ENCODE measurements around the gene ZNF559. TPM values are rescaled to one million over a fixed set of nuclear protein-coding genes. Genes with fewer than 3 reads are reported as not detected.

The ZNF559 gene
- total RNA-seq, 1 donor from 2014 or later = 9.9 TPM

DNA sequence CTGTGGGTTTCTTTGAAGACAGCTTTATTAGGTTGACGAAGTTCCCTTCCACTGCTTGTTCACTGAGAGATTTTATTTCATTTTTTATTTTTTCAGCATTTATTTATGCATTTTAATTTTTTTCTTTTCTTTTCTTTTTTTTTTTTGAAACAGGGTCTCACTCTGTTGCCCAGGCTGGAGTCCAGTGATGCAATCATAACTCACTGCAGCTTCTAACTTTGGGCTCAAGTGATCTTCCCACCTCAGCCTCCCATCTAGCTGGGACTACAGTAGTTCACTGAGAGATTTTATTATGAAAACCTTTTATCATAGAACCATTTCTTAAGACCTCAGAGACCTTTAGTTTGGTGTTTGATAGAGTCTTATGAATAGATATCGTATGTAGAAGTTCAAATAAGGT lies 28.5 kb downstream of the ZNF559 start:
- intact Hi-C loops (cut with micrococcal nuclease) = no loop called here

DNA sequence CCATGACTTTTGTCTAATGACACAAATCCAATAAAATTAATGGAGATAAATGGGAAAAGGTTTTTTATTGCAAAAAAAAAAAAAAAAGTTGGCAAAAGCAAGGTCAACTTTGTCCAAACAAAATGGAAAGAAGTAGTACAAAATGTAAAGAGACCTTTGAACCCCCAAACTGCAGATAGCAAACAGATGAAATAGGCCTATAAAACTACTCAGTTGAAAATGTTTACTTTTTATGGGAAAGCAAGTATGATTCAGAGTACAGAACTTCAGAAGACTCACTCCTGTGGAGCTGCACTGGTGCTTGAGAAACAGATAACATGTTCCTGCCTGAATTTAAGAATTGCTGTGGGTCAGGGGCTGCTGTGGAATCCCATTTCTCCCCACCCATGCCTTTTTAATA lies 29.0 kb downstream of the ZNF559 start:
- intact Hi-C loops (cut with micrococcal nuclease) = no loop called here

DNA sequence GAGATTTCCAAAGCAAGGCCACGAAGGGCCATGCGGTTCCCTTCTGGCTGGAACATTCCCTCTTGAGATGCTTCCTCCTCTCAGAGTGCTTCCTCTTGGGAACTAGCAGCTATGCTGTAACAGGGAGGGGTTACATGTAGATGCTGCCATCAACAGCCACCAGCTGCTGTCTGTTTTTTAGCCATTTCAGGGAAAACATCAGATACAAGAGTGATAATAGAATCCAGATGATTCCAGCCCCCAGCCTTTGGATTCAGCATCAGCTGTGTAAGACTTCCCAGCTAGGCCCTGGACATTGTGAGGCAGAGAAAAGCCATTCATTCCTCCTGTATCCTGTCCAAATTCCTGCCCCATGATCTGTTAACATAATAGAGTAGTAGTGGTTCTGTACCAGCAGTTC lies 30.7 kb downstream of the ZNF559 start:
- intact Hi-C loops (cut with micrococcal nuclease) = no loop called here

- intact Hi-C loops (cut with micrococcal nuclease) = no loop called here
These were observed 38.9 kb downstream of the ZNF559 start, which contains the start of gene ZNF177 for GRCh38 chr19:9362905-9363304. Gene ZNF177, plus strand, starts transcription at chr19:9363013. Its CDS starts 15,299 bp downstream, at chr19:9378312.

- intact Hi-C loops (cut with micrococcal nuclease) = no loop called here
These were observed 47.0 kb downstream of the ZNF559 start for GRCh38 chr19:9370738-9371619.

DNA sequence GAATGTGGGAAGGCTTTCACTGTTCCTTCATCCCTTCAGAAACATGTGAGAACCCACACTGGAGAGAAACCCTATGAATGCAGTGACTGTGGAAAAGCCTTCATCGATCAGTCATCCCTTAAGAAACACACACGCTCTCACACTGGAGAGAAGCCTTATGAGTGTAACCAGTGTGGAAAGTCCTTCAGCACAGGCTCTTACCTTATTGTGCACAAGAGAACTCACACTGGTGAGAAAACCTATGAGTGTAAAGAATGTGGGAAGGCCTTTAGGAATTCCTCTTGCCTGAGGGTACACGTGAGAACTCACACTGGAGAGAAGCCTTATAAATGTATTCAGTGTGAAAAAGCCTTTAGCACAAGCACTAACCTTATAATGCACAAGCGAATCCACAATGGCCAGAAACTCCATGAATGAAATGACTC lies 57.4 kb downstream of the ZNF559 start:
- intact Hi-C loops (cut with micrococcal nuclease) = no loop called here

Other genes starting within 250 kb of the ZNF559 start
- gene OR1M1, start 237.1 kb upstream of the ZNF559 start, total RNA-seq = not detected in 2 replicates
- not detected in 2 replicates for gene OR7G2, start 216.7 kb upstream of the ZNF559 start, total RNA-seq
- gene OR7G1, start 208.4 kb upstream of the ZNF559 start, total RNA-seq = not detected in 2 replicates
- not detected in 2 replicates for gene OR7G3, start 197.2 kb upstream of the ZNF559 start, total RNA-seq
- 41.7 and 43.8 TPM in 2 replicates for gene ZNF317, start 183.8 kb upstream of the ZNF559 start, total RNA-seq
- gene OR7D2, start 145.2 kb upstream of the ZNF559 start, total RNA-seq = 0.66 and 0.69 TPM in 2 replicates
- not detected in 2 replicates for gene OR7D4, start 104.6 kb upstream of the ZNF559 start, total RNA-seq
- not detected in 2 replicates for gene OR7E24, start 73.2 kb upstream of the ZNF559 start, total RNA-seq
- 7.6 and 8.4 TPM in 2 replicates for gene ZNF699, start 14.3 kb upstream of the ZNF559 start, total RNA-seq
- gene ZNF177, start 38.8 kb downstream of the ZNF559 start, total RNA-seq = 0.34 and 0.49 TPM in 2 replicates
- 27.8 and 31.8 TPM in 2 replicates for gene ZNF266, start 111.4 kb downstream of the ZNF559 start, total RNA-seq
- not detected in 2 replicates for gene ZNF560, start 174.4 kb downstream of the ZNF559 start, total RNA-seq
- gene ZNF426, start 214.5 kb downstream of the ZNF559 start, total RNA-seq = 11.3 and 12.8 TPM in 2 replicates

All from T-helper 1 cell treated with Interleukin-12 subunit alpha and Interleukin-12 subunit beta and Interleukin-4 antibody, amounts not matched to agents 30 ng/mL and 1 ng/mL, for 36 hours (primary cell).